Osteoblast (primary cell): ENCODE measurements around the gene APOC4. TPM values are rescaled to one million over a fixed set of nuclear protein-coding genes. Genes with fewer than 3 reads are reported as not detected.

ENCODE experiments used
- DNase-seq: peaks from one replicate; pipeline ENCODE4 v3.0.0; 2011; ENCODE audit warnings: low spot score, mixed read lengths; ENCODE audit not compliant: insufficient read length; ENCODE audit errors: missing footprints
- H2AFZ ChIP-seq: 2 replicates; pipeline ENCODE4 v1.6.0; 2011; ENCODE audit warnings: mild to moderate bottlenecking, low read length
- H3K27ac ChIP-seq: 2 replicates; pipeline ENCODE4 v1.5.1; 2011; ENCODE audit warnings: mild to moderate bottlenecking, low read depth, low read length, moderate library complexity
- H3K27me3 ChIP-seq: 2 replicates; pipeline ENCODE4 v1.6.0; 2012; ENCODE audit warnings: mild to moderate bottlenecking, control low read depth, inconsistent platforms, low read length, moderate library complexity; ENCODE audit not compliant: insufficient read depth
- H3K36me3 ChIP-seq: 2 replicates; pipeline ENCODE4 v1.5.1; 2011; ENCODE audit warnings: mild to moderate bottlenecking, low read length, control low read depth, moderate library complexity; ENCODE audit not compliant: insufficient read depth
- H3K4me1 ChIP-seq: 2 replicates; pipeline ENCODE4 v1.5.1; 2011; ENCODE audit warnings: mild to moderate bottlenecking, low read length, control low read depth, moderate library complexity; ENCODE audit not compliant: insufficient read depth
- H3K4me2 ChIP-seq: 2 replicates; pipeline ENCODE4 v1.6.0; 2011; ENCODE audit warnings: mild to moderate bottlenecking, low read length; ENCODE audit not compliant: insufficient read depth
- H3K4me3 ChIP-seq: fragments of 200-600 bp; sonication (generic); 3 replicates; pipeline ENCODE4 v1.5.1; 2012; ENCODE audit warnings: mild to moderate bottlenecking, low read length, inconsistent platforms; ENCODE audit not compliant: insufficient read depth
- H3K79me2 ChIP-seq: 2 replicates; pipeline ENCODE4 v1.6.0; 2012; ENCODE audit warnings: mild to moderate bottlenecking, low read length, control low read depth, inconsistent platforms; ENCODE audit not compliant: insufficient read depth
- H3K9me3 ChIP-seq: 2 replicates; pipeline ENCODE4 v1.5.1; 2011; ENCODE audit warnings: low read depth, low read length, control low read depth
- H4K20me1 ChIP-seq: 2 replicates; pipeline ENCODE4 v1.6.0; 2012; ENCODE audit warnings: mild to moderate bottlenecking, low read length, control low read depth; ENCODE audit not compliant: insufficient read depth
- total RNA-seq: library from RNA; depleted of rRNA; stranded (reverse); fragments of >200 nt; gene quantifications from 2 replicates; pipeline ENCODE4 v1.2.3, GENCODE V29; 2012
- TF ChIP-seq, protein P1 (sequence below): IDR thresholded peaks from 2 replicates; pipeline ENCODE4 v1.5.1; 2011; ENCODE audit warnings: mild to moderate bottlenecking, low read depth, low read length, moderate library complexity; ENCODE audit errors: extremely low read depth

Gene APOC4
- total RNA-seq, 1 donor = not detected

DNA sequence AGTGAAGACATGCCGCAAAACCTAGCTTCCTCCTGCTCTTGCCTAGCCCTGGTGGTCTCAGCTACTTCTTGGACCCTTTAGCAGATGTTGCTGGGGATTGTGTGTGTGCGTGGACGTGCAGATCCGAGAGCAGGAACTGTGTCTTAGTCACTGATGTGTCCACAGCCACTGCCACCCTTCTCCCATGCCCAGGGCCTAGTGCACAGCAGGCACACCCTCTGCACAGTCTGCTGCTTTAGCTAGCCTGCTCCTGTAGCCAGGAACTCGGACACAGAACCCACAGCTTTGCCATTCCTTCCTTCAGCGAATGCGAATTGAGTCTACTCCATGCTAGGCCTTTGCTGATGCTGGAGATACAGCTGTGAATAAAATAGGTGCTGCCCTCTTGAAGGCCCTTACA, 15.5 kb downstream of the APOC4 start:
- TF ChIP-seq, protein P1, sequence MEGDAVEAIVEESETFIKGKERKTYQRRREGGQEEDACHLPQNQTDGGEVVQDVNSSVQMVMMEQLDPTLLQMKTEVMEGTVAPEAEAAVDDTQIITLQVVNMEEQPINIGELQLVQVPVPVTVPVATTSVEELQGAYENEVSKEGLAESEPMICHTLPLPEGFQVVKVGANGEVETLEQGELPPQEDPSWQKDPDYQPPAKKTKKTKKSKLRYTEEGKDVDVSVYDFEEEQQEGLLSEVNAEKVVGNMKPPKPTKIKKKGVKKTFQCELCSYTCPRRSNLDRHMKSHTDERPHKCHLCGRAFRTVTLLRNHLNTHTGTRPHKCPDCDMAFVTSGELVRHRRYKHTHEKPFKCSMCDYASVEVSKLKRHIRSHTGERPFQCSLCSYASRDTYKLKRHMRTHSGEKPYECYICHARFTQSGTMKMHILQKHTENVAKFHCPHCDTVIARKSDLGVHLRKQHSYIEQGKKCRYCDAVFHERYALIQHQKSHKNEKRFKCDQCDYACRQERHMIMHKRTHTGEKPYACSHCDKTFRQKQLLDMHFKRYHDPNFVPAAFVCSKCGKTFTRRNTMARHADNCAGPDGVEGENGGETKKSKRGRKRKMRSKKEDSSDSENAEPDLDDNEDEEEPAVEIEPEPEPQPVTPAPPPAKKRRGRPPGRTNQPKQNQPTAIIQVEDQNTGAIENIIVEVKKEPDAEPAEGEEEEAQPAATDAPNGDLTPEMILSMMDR = no peak
- peaks cover 62% of the 10 kb centered on the region for H4K20me1 ChIP-seq

DNA sequence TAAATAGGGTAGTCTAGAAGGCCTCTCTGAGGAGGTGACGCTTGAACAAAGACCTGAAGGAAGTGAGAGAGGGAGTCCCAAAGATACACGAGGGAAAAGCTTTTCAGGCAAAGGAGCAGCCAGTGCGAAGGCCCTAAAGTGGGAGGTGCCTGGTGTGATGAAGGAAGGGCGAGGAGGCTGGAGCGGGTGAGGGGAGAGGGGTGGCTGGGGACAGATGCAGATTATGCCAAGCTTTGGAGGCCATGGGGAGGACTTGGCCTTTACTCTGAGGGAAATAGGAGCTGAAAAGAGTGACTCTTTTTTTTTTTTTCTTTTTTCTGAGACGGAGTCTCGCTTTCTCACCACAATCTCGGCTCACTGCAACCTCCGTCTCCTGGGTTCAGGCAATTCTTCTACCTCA, 16.1 kb downstream of the APOC4 start:
- no peaks in the 10 kb centered on the region for H3K9me3 ChIP-seq
- H3K79me2 ChIP-seq = peaks cover 79% of the 10 kb centered on the region
- H3K4me3 ChIP-seq = no peak overlapping the region
- H3K27ac ChIP-seq = no peak overlapping the region
- no peak overlapping the region for H2AFZ ChIP-seq
- TF ChIP-seq, protein P1 = no peak
- H3K27me3 ChIP-seq = no peaks in the 10 kb centered on the region
- H4K20me1 ChIP-seq = peaks cover 62% of the 10 kb centered on the region
- peaks cover 16% of the 10 kb centered on the region for H3K4me1 ChIP-seq
- peaks cover 7% of the 10 kb centered on the region for H3K36me3 ChIP-seq
- DNase-seq = no peak
- H3K4me2 ChIP-seq = no peak overlapping the region

More for the DNA sequence above, 15.5 kb downstream of the APOC4 start:
- peaks cover 16% of the 10 kb centered on the region for H3K4me1 ChIP-seq
- H2AFZ ChIP-seq = no peak overlapping the region
- peak overlapping the region; percentile 96 for H3K4me2 ChIP-seq
- H3K27ac ChIP-seq = no peak overlapping the region
- no peaks in the 10 kb centered on the region for H3K27me3 ChIP-seq
- H3K4me3 ChIP-seq = no peak overlapping the region
- peaks cover 78% of the 10 kb centered on the region for H3K79me2 ChIP-seq
- no peaks in the 10 kb centered on the region for H3K9me3 ChIP-seq
- peak; percentile 35 for DNase-seq
- H3K36me3 ChIP-seq = peaks cover 7% of the 10 kb centered on the region

DNA sequence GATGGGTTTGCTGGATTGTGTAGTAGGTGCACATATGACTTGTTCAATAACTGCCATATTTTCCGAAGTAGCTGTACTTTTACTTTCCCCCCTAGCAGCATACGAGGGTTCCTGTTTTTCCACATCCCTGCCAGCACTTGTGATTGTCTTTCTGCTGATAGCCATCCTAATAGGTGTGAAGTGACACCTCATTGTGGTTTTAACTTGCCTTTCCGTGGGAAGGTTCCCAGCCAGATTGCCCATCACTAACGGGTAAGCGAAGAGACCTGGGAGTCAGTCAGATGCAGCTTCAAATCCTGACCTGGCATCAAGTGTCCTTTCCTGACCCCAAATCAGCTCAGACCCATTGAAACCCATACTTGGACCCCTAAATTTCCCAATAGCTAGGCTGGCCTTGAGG, 17.7 kb downstream of the APOC4 start:
- Histone ChIP-seq H3K27ac (no peak overlapping the region), H3K4me2 (no peak overlapping the region), H3K4me3 (no peak overlapping the region), H2AFZ (no peak overlapping the region), H3K27me3 (no peaks in the 10 kb centered on the region), H3K9me3 (no peaks in the 10 kb centered on the region), H3K79me2 (peaks cover 82% of the 10 kb centered on the region), H4K20me1 (peaks cover 65% of the 10 kb centered on the region), H3K4me1 (peaks cover 9% of the 10 kb centered on the region), H3K36me3 (peaks cover 11% of the 10 kb centered on the region)
- TF ChIP-seq, protein P1 = no peak
- no peak for DNase-seq

DNA sequence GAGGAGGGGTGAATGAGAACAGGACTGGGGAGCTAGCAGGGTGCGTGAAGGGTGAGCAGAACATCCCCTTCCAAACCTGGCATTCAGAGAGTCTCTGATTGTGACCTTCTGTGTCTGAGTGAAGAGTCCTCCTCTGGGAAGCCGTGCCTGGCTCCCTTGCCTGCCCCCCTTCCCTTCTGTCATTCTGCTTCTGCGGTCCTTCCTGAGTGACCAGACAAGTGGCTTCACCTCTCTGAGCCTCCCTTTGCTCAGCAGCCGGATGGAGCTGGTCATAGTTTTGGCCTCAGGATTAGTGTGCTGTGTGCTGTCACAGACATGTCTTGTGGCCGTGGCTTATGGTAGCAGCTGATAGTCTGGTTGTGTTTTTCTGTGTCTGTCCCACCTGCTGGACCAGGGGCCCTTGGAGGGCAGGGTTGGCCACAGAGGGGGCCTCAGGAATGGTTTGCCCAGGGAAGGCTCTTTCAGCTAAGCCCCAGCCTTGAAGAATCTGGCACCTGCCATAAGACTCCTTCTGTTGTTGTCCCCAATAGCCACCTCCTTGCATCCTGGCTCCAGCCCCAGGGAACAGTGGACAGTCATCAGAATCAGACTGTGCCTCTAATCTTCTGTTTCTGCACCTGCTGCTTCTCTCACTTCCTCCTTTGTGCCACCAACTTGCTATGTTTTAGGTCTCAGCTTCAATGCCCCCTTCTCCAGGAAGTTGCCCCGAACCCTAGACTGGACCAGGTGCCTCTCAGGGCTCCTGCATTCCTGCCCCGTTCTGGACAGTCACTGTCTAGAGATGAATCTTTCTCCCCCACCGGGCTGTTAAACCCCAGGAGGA, 19.1 kb downstream of the APOC4 start:
- peak; percentile 47 for DNase-seq
- peaks cover 5% of the 10 kb centered on the region for H3K4me1 ChIP-seq
- peaks cover 17% of the 10 kb centered on the region for H3K36me3 ChIP-seq
- H3K9me3 ChIP-seq = no peaks in the 10 kb centered on the region
- H4K20me1 ChIP-seq = peaks cover 58% of the 10 kb centered on the region
- H3K79me2 ChIP-seq = peaks cover 74% of the 10 kb centered on the region
- no peaks in the 10 kb centered on the region for H3K27me3 ChIP-seq
- no peak overlapping the region for H2AFZ ChIP-seq
- TF ChIP-seq, protein P1 = no peak
- H3K4me2 ChIP-seq = no peak overlapping the region
- H3K4me3 ChIP-seq = no peak overlapping the region
- H3K27ac ChIP-seq = no peak overlapping the region
